ENCODE results near the gene NDOR1. TPM values are rescaled to one million over a fixed set of nuclear protein-coding genes. Genes with fewer than 3 reads are reported as not detected.

The NDOR1 gene
- total RNA-seq, 6 experiments from 2014 or later: 13.1 to 17.3 (median 16.6) TPM

GRCh38 chr9:137244486-137245449 is 39.3 kb downstream of the NDOR1 start:
- Mint-ChIP-seq H3K27me3 (ENCODE audit: insufficient read depth) (peaks cover 24% of the 10 kb centered on the region), H3K4me1 (ENCODE audit: low read depth) (peaks cover 24% of the 10 kb centered on the region), H3K36me3 (ENCODE audit: low read depth) (peaks cover 21% of the 10 kb centered on the region), H3K27ac (0 out of 2 replicates have a peak overlapping the region, but pooled peaks have one; percentile 52), H3K9me3 (peaks cover 11% of the 10 kb centered on the region), H3K4me3 (peak overlapping the region; percentile 94)
- no peak for DNase-seq
- TF ChIP-seq CTCF (IDR thresholded peaks at IDR 0.05): no peak; the same call in 1 of the 2 replicates

GRCh38 chr9:137245450-137246421 is 40.2 kb downstream of the NDOR1 start:
- Mint-ChIP-seq H3K27ac (no peak overlapping the region; the same call in 1 of the 2 replicates), H3K4me1 (ENCODE audit: low read depth) (peaks cover 24% of the 10 kb centered on the region), H3K9me3 (peaks cover 11% of the 10 kb centered on the region), H3K27me3 (ENCODE audit: insufficient read depth) (peaks cover 24% of the 10 kb centered on the region), H3K36me3 (ENCODE audit: low read depth) (peaks cover 21% of the 10 kb centered on the region), H3K4me3 (no peak overlapping the region)
- no peak for TF ChIP-seq CTCF (IDR thresholded peaks at IDR 0.05)
- DNase-seq: no peak

GRCh38 chr9:137247135-137247915 is 41.8 kb downstream of the NDOR1 start:
- Mint-ChIP-seq H3K9me3 (peaks cover 1% of the 10 kb centered on the region; the same call in 1 of the 2 replicates), H3K27ac (no peak overlapping the region), H3K36me3 (ENCODE audit: low read depth) (peaks cover 16% of the 10 kb centered on the region), H3K4me1 (ENCODE audit: low read depth) (peaks cover 21% of the 10 kb centered on the region), H3K4me3 (no peak overlapping the region), H3K27me3 (ENCODE audit: insufficient read depth) (peaks cover 15% of the 10 kb centered on the region)
- no peak for TF ChIP-seq CTCF (IDR thresholded peaks at IDR 0.05)
- DNase-seq: no peak

- no peak for TF ChIP-seq CTCF (IDR thresholded peaks at IDR 0.05)
- Mint-ChIP-seq H3K9me3 (no peaks in the 10 kb centered on the region), H3K4me3 (no peak overlapping the region), H3K27me3 (ENCODE audit: insufficient read depth) (peaks cover 10% of the 10 kb centered on the region), H3K27ac (no peak overlapping the region), H3K4me1 (ENCODE audit: low read depth) (peaks cover 15% of the 10 kb centered on the region), H3K36me3 (ENCODE audit: low read depth) (peaks cover 11% of the 10 kb centered on the region)
- DNase-seq: no peak
These were observed 42.3 kb downstream of the NDOR1 start for GRCh38 chr9:137247916-137248175.
